Measurements from ENCODE around the gene FKBP2.

The FKBP2 gene

DNA sequence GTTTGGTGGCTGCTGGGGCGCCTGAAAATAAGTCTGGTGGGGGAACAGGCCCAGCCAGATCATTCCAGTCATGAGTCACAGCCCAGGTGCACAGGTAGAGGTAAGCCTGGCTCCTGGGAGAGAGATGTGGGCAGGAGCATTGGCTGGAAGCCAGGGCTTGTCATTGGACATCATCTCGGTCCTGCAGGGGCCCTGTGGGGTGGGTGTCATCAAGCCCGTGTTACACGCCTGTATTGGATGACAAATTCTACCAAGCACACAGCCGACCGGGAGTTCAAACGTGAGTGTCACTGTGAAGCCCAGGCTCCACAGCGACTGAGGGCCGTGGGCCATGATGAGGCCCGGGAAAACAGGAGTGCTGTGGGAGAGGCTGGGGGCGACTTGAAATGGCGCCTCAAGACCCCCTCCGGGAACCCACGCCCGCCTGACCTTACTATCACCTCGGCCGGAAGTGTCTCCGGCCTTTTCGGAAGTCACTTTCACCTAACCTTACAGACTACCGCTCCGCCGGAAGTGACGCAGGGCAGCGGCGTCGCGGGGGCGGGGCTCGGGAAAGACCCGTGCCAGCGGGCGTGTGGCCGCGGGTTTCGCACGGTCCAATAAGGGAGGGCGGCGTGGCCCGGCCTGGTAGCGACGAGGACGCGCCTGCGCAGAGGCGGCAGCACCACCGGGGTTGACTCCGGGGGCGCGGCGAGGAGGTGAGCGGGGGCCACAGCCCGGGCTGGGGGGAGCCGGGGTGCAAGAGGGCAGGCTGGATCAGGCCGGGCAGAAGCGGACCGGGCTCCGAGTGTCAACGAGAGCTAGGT, at the start of gene FKBP2:
TSS of gene FKBP2 (plus strand) at position 661 of the 806 bp plus-strand sequence. CDS start 1,293 bp downstream, outside the sequence.
- DNase-seq = peak; percentile 99

DNA sequence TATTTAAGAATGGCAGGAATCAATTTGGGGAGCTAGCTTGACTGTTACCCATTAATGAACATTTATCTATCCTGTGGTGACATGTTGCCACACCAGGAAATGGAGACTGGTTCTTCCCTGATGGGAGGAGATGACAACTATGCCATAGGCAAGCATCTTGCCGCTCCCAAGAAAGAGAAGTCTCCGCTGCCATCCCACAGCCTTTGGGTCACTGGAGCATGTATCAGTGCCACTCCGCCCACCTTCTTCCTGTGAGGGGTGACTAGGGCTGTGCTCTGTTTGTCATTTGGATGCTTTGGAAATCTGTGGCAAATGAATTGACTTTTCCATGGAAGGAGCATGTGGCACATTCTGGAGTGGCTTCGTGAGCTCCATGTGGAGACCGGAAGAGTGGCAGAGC, 48.5 kb upstream of the FKBP2 start:
- no peak for DNase-seq

DNA sequence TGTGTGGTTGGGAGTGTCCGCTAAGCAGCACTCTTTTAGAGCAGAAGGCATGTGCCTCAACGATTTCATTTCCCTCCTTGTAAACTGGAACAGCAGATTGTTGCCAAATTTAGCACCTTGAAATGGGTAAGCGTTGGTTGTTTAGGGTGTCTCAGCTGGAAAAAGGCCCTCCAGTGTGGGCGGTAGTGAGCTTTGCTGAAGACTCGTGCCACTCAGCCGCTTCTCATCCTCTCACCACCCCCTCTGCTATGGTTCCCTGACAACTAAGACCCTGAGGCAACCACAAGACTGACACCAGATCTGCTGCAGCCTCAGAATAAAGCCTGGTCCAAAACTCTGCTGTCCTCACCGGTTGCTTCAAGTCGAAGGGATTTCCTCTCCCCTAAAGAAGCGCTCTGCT, 44.3 kb upstream of the FKBP2 start:
- DNase-seq = no peak

DNA sequence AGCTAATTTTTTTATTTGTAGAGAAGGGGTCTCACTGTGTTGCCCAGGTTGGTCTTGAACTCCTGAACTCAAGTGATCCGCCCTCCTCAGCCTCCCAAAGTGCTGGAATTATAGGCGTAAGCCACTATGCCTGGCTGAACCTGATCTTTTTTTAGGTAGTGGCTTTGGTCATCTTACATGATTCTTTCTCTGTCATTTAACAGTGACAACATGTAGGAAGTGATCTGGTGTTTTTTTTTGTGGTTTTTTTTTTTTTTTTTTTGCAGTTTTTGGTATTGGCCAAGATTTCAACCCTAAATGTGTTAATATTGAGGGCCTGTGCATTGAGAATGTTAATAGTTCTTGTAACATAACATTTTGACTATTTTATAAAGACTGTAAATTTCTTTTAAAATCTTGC, 42.4 kb upstream of the FKBP2 start:
- no peak for DNase-seq

DNA sequence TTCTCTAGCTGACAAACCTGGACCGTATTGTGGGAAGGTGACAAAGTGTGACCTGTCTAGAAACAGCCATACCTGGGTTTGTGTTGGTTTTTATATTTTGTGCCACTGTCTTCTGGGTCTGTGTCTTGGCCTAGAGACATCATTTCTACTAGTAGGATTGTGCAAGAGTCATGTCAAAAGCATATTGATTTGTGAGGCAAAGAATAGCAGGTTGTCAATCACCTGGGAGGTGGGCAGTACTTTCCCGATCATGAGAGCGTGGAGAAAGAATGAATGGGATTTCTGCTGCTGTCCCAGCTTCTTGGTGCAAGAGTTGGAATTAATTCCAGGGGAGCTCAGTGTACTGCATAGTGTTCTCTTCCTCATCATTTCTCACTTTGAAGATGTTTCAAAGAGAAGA, 39.4 kb upstream of the FKBP2 start:
- no peak for DNase-seq

DNA sequence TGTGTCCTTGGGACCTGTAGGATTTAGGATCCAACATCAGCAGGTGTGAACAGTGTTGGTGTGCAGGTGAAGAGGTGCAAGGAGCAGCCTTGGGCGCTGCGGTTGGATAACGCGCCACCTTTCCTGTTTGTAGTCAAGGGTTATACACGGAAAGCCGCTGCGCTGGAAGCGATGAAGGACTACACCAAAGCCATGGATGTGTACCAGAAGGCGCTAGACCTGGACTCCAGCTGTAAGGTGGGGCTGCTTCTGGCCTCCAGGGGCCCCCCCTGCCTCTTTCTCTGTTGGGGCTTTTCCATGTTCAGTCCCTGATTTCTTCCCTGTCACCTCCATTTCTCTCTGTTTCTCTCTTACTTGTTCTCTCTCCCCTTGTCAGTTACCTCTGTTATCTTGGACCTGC, 37.9 kb upstream of the FKBP2 start:
- no peak for DNase-seq

DNA sequence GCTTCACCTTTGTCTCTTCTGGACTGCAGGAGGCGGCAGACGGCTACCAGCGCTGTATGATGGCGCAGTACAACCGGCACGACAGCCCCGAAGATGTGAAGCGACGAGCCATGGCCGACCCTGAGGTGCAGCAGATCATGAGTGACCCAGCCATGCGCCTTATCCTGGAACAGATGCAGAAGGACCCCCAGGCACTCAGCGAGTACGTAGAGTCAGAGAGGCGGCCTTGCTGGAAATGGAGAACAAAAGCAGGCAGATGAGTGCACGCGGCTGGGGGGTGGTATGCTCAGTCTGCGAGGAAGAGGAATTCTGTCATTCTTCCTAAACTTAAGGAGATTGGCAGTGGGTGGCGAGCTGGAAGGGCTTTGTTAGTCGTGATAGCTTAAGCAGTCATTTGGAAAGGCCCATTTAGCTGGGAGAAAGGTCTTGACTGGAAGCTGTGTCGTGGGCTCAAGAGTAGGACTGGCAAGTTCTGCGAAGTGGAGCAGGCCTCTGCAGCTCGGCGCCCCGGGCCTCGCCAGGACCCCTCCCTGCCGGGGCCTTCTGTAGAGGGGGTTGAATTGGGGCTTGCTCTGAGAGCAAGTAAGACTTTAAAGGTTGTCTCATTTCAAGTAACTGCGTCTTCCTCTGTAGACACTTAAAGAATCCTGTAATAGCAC, 37.3 kb upstream of the FKBP2 start:
- no peak for DNase-seq

DNA sequence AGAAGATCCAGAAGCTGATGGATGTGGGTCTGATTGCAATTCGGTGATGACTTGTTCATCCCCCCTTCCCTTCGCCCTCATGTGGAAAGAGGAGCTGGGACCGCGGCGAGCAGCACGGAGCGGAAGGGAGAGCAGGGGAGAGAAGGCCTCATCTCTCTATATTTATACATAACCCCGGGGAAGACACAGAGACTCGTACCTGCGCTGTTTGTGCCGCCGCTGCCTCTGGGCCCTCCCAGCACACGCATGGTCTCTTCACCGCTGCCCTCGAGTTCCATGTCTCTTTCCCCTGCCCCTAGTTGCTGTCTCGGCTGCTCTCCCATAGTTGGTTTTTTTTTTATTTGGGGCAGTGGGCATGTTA, 36.8 kb upstream of the FKBP2 start:
- DNase-seq = no peak

DNA sequence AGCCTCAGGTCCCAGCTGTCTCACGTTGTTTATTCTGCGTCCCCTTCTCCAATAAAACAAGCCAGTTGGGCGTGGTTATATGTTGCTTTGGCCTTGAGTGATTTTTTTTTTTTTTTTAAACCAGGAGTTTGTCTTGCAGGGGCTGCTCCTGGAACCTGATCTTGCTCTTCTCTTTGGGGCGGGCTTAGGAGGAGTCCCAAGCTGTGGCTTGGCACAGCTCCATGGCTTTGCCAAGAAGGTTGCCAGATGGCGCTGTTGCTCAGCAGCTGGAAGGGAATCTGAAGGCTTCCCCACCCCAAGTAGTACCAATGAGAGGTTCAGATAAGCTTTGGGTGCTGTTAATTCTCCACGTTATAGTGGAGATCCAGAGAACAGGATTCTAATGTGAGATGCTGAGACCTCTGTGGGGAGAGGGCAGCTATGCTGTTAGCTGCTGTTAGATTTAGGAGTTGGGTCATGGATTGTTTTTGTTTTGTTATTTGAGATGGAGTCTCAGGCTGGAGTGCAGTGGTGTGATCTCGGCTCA, 36.4 kb upstream of the FKBP2 start:
- peak; percentile 89 for DNase-seq

DNA sequence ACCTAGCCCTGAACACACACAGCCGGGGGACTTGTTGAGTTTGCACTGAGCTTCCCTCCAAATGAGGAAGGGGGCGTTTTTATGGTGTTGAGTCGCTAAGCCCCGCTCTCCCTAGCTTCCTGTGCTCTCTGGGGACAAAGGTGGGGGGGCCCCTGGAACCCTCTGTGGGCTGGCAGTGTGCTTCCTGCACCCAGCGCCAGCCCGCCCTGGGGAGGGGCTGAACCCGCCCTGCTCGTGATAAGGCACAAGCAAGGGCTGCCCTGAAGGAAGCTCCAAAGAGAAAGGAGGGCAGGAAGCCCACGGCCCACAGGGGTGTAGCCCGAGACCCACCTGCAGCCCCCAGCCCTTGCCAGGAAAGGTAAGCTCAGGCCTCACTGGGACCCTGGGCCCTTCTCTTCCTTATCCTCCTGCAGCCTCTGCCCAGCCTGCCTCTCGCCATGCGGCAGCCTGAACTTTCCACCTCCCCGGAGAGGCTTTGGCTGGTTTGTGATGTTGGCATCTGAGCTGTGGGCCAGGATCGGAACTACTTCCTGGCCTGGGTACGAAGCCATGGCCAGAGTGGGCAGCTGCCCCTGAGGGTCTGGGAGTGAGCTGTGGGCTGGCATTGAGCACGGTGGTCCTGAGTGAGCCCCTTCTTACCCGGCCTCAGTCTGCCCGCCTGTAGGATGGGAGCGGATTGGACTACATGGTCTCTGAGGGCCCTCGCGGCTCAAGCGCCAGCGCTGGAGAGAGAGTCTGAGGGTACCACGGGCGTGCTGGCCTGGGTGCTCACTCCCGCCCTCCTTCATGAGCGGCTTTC, 34.2 kb upstream of the FKBP2 start, which contains the start of gene FERMT3:
TSS of gene FERMT3 (plus strand) at position 265 of the 799 bp plus-strand sequence. CDS start 644 bp downstream, outside the sequence.
- no peak for DNase-seq

DNA sequence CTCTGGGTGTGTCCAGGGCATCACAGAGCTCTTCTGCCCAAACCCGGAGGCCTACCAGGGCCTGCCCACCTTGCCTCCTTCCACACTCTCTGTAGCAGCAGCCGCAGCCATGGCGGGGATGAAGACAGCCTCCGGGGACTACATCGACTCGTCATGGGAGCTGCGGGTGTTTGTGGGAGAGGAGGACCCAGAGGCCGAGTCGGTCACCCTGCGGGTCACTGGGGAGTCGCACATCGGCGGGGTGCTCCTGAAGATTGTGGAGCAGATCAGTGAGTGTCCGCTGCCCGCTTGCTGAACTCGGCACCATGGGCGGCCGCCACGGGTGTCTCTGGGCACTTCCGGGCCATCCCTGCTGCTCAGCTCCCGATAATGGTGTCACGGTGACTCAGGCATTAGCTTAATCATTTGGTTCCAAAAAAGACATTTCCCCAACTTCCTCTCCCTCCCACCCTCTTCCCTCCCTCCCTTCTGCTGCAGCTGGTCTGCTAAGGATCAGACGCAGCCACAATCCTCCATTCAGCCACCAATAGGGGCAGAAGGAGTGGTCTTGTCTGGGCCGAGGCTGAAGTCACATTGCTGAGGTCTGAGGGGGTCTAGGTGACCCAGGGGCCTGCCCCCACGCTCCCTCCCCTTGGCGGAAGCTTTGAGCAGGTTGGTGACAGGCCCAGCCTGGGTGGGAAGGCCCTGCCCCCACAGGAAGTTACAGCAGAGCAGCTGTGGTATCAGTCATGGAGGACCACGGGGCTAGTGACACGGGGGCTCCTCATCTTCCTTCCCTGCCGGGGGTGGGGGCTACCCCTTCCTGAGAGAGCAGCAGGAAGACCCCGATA, 33.4 kb upstream of the FKBP2 start:
- DNase-seq = no peak

DNA sequence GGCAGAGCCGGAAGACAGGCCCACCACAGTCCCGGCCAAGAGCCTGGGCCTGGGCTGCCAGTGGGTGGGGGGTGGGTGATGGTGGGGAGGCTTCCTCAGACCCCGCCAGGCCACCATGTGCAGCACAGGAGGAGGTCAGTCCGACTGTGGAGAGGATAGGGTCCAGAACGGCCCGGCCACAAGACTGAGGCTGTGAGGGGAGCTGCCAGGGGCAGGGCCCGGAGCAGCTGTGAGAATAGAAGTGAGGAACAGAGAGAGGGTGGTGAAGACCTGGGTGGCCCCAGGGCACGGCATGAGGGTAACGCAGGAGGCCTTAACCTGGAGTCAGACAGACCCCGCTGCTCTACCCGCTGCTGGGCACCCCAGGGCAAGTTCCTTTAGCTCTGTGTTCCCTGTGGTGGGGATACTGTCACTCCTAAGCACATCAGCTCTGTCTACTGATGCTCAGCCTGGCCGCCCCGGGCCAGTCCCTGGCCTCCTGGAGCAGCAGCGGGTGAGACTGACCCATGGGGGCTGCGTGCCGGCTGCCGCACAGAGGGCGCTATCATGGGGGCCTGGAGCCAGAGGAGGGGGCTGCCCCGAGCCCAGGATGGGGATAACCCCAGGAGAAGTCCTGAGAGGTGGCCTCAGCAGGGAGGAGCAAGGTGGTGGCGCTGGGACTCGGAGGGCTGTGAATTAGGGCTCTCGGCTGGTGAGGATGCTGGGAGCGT, 32.7 kb upstream of the FKBP2 start:
- no peak for DNase-seq

DNA sequence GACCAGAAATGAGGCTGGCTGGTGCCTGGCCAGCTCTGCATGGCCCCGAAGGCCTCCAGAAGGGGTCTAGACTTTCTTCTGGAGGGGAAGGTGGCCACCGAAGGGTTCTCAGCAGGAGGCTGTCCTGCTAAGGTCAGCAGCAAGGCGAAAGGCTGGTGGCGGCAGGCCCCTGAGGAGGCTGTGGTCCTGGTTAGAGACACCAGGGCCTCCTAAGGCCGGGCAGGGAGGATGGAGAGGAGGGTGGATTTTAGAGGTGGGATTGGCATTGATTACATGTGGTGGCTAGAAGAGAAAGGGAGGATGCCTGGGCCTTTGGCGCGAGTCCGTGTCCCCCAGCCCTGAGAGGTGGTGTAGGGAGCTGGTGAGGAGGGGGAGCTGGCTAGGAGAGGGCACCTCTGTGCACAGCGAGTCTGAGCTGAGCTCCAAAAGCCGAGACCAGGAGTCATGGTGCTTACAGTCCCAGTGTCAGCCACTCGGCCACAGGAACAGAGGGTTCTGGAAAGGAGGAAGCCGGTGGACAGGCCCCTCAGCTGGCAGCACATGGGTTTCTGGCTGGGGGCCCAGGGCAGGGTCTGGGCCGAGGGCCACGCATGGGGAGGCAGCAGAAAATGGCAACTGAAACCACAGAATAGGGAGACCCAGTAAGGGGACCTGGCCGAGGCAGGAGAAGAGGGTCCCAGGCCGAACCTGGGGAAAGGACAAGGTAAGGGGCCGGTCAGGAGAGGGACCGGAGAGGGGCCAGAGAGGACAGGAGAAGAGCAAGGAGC, 31.9 kb upstream of the FKBP2 start:
- DNase-seq = no peak

DNA sequence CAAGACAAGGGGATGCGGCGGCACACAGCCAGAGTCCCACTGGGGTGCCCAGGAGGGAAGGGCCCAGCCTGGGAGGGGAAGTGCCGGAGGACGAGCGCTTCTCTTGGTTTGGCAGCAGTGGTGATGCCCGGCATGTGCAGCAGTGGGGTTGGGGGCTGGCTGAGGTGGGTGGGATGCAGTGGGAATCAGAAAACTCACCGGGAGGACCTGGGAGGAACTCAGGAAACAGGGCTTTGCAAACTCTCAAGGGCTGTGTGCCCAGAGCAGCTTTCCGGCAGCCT, 31.4 kb upstream of the FKBP2 start:
- DNase-seq = no peak

DNA sequence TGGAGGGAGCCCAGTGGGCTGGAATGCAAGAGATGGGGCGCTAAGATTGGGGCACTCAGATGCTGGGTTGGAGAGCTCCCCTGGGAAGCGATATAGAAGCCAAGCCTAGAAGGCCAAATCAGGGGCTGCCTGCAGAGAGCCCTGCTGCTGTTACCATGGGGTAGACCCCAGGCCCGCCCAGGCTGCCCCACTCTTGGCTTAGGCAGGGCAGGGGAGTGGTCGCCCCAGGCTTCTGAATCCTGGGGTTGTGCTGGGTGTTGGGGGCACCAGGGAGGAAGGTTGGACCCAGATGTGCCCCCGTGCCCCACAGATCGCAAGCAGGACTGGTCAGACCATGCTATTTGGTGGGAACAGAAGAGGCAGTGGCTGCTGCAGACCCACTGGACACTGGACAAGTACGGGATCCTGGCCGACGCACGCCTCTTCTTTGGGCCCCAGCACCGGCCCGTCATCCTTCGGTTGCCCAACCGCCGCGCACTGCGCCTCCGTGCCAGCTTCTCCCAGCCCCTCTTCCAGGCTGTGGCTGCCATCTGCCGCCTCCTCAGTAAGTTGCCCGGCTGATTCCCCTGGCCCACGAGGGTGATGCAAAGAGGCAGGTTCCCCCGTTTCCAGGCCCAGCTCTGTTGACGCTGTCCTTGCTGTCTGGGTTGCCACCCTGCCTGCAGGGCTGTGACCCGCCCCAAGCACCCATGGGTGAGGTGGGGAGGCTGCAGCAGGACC, 30.4 kb upstream of the FKBP2 start:
- no peak for DNase-seq

DNA sequence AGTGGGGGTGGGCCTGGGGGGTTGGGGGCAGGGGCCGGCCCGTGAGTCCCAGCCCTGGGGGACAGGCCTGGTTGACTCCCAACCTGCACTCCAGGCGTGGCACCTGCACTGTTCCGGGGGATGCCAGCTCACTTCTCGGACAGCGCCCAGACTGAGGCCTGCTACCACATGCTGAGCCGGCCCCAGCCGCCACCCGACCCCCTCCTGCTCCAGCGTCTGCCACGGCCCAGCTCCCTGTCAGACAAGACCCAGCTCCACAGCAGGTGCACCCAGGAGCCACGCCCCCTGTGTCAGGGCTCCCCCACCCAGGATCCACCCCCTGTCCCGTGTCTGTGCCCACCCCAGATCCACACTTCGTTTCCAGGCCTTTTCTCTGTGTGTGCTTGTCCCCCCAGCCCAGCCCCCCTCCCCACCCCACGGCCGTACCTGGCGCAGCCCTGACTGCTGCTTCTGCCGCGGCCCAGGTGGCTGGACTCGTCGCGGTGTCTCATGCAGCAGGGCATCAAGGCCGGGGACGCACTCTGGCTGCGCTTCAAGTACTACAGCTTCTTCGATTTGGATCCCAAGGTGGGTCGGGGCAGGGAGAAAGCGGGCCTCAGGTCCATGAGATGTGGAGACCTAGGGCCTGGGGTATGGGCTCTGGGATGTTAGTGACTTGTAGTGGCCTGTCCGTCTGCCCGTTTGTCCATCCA, 29.6 kb upstream of the FKBP2 start:
- no peak for DNase-seq

DNA sequence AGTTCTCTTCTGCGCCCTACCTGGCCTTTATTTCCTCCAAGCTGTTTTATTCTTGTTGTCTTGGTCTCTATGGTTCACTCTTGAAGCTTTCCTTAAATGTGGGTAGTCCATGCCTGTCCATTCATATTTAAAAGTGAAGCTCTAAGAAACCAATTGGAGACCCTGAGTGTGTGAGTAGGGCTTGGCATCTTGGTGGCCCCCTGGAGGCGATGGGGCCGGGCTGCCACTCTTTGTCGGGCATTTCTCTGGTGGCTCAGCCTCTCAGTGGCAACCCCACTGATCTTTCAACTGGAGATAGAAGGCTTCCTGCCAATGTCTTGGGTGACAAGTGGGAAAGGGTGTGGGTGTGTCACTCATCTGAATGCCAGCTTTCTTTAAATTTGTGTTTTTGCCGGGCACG, 24.0 kb upstream of the FKBP2 start:
- DNase-seq = no peak

DNA sequence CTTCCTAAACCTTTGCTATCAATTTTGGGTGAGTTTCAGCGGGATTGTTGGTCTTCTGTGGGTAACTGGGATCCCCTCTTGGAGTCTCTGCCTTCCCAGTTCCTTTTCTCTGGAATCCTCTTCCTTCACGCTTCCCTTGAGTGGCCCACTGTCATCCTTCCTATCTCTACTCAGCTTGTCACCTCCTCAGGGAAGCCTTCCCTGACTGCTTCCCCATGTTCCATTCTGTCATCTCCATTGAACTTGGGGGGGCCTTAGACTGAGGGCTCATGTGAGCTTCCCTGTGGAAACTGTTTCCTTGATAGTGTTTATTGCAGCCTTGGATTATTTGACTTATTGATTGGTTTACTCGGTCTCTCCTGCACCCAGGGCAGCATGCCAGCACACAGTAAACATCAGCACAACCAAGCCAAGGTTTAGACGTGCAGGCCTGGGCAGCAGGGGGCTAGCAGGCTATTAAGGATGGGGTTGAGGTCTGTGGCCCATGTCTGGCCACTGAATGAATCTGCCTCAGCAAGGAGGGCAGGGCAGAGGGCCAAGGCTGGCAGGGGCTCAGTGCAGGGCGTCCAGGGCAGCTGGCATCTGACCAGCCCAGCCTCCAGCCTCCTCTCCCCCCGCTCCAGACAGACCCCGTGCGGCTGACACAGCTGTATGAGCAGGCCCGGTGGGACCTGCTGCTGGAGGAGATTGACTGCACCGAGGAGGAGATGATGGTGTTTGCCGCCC, 22.1 kb upstream of the FKBP2 start:
- no peak for DNase-seq

DNA sequence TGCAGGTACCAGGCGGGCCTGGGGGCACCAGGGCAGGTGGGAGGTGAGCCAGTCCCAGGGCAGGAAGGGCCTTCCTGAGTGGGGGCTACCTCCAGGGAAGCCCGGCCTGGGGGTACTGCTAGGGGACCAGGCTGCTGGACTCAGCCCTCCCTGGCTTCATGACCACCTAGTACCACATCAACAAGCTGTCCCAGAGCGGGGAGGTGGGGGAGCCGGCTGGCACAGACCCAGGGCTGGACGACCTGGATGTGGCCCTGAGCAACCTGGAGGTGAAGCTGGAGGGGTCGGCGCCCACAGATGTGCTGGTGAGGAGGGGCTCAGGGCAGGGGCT, 21.6 kb upstream of the FKBP2 start:
- no peak for DNase-seq

Data from DMS53 (cell line).